Pancreas (tissue), 10 donors: ENCODE measurements around the gene MYLK. TPM values are rescaled to one million over a fixed set of nuclear protein-coding genes. Genes with fewer than 3 reads are reported as not detected.
"Not testable (repeated sequence)": the region's sequence is repeated elsewhere in the genome, so short reads cannot be mapped to it uniquely, and the experiment has no call there.

Experiments used
- ATAC-seq, 4 donors: fragments of 200-7000 bp; cut with Tn5 transposase; one replicate each; pipeline versions ENCODE4 v1.8.0 to v1.9.1; 2020; ENCODE audit warnings: mild to moderate bottlenecking in 4 of 4, moderate library complexity in 4 of 4
- DNase-seq, 6 donors: peaks; one replicate each; pipeline ENCODE4 v3.0.0-alpha.2; 2020
- FAIRE-seq: peaks from 2 replicates; lab custom pipeline; 2012; peaks lifted over from hg19 to GRCh38; lab: Jason Lieb, UNC
- H3K27ac ChIP-seq, 4 donors: fragments of 200-600 bp; sonication (generic); 1 replicate in 3 of 4; 2 replicates in 1 of 4; pipeline versions ENCODE4 v1.5.0 to v1.8.0; 2020
- H3K27me3 ChIP-seq, 4 donors: fragments of 200-600 bp; one replicate each; pipeline ENCODE4 v1.8.0; 2021
- H3K36me3 ChIP-seq, 3 donors: fragments of 200-600 bp; sonication (generic) in 1 of 3; one replicate each; pipeline versions ENCODE4 v1.5.0 to v1.8.0; 2020 to 2021
- H3K4me1 ChIP-seq, 3 donors: fragments of 200-600 bp; one replicate each; pipeline ENCODE4 v1.8.0; 2021
- H3K4me3 ChIP-seq, 4 donors: fragments of 200-600 bp; sonication (generic) in 2 of 4; one replicate each; pipeline versions ENCODE4 v1.5.0 to v1.8.0; 2020 to 2021
- H3K9me3 ChIP-seq, 4 donors: fragments of 200-600 bp; one replicate each; pipeline ENCODE4 v1.8.0; 2021
- CTCF ChIP-seq, 4 donors: fragments of 200-600 bp; sonication (generic) in 3 of 4; IDR thresholded peaks; one replicate each; pipeline versions ENCODE4 v1.5.0 to v1.8.0; 2021; ENCODE audit warnings: antibody characterized with exemption in 4 of 4
- WGBS, 2 donors: extraction: QIAGEN DNeasy Blood & Tissue Kit; methylation state at CpG; one replicate each; pipeline ENCODE4 v1.1.7; 2013; 5-methylcytosine and 5-hydroxymethylcytosine counted together
- intact Hi-C, 3 donors: fragments of 100-400 bp; cut with DNase I; formaldehyde crosslinking; loops; one replicate each; pipeline versions ENCODE4 v1.11.1 to v1.14.2; 2022
- polyA plus RNA-seq, 2 donors: library from polyadenylated mRNA; stranded (reverse); fragments of 200-250 nt; gene quantifications; one replicate each; pipeline ENCODE4 v1.2.3, GENCODE V29; 2013
- total RNA-seq, 6 donors: library from RNA; stranded (reverse); fragmentation: NEBNext Ultra II Directional in 4 of 6; extraction: Animal tissue kit (Norgen Biotek cat#: 25700) in 4 of 6; gene quantifications; one replicate each; pipeline versions ENCODE4 v1.2.1 to v1.2.4, GENCODE V29; 2021 to 2023
- donor health status: healthy with polysubstance abuse.
- donor health status: DM: no; HTN: no; CAD: no; lungs with moderate emphysema.
- donor health status: DM: no; HTN: no; CAD: no.
- donor health status: control.
- donor health status: control.
- donor health status: Bipolar disorder and iron deficiency.
- donor health status: DM: yes; HTN: yes; CAD: no.
- donor health status: DM: no; HTN: no; CAD: no.
- donor health status: DM: no; HTN: no; CAD: no.
- donor health status: DM: yes; HTN: yes; CAD: no.

MYLK gene
- total and polyA plus RNA-seq, 8 donors = 3.1 to 12.0 (median 6.7) TPM

- no peak overlapping the region for H3K4me3 ChIP-seq
- 60 to 66% methylated on average over 4 of the region's 4 CpGs for WGBS, 2 donors
- no peaks in the 10 kb centered on the region for H3K36me3 ChIP-seq
- H3K9me3 ChIP-seq = no peaks in the 10 kb centered on the region
- no peaks in the 10 kb centered on the region for H3K27me3 ChIP-seq
- H3K27ac ChIP-seq = no peak overlapping the region
- ATAC-seq (no peak), DNase-seq (no peak), FAIRE-seq (no peak)
- no peaks in the 10 kb centered on the region for H3K4me1 ChIP-seq
- intact Hi-C loops = no loop called here
- TF ChIP-seq CTCF (IDR thresholded peaks at IDR 0.05) = no peak
Measured at GRCh38 chr3:123723070-123723469, 161.1 kb downstream of the MYLK start.

- TF ChIP-seq CTCF (IDR thresholded peaks at IDR 0.05) = no peak
- intact Hi-C loops = no loop called here
- ATAC-seq (no peak), DNase-seq (no peak), FAIRE-seq (no peak)
- no peaks in the 10 kb centered on the region for H3K36me3 ChIP-seq
- H3K27me3 ChIP-seq = no peaks in the 10 kb centered on the region
- H3K4me3 ChIP-seq = no peak overlapping the region
- no peaks in the 10 kb centered on the region for H3K4me1 ChIP-seq
- H3K9me3 ChIP-seq = no peaks in the 10 kb centered on the region
- no peak overlapping the region for H3K27ac ChIP-seq
- 50 to 61% methylated on average over 5 of the region's 5 CpGs for WGBS, 2 donors
Measured at GRCh38 chr3:123722456-123722855, 161.7 kb downstream of the MYLK start.

GRCh38 chr3:123722021-123722420, 162.1 kb downstream of the MYLK start:
- ATAC-seq (no peak), FAIRE-seq (no peak), DNase-seq (no peak)
- Histone ChIP-seq H3K4me1 (no peaks in the 10 kb centered on the region), H3K36me3 (no peaks in the 10 kb centered on the region), H3K4me3 (no peak overlapping the region), H3K27me3 (no peaks in the 10 kb centered on the region), H3K9me3 (no peaks in the 10 kb centered on the region), H3K27ac (no peak overlapping the region)
- intact Hi-C loops = no loop called here
- no peak for TF ChIP-seq CTCF (IDR thresholded peaks at IDR 0.05)
- 73 to 75% methylated on average over 10 of the region's 10 CpGs for WGBS, 2 donors

GRCh38 chr3:123721095-123721689, 162.9 kb downstream of the MYLK start:
- intact Hi-C loops, DNase-seq, H3K27me3 ChIP-seq, H3K9me3 ChIP-seq, H3K4me3 ChIP-seq, H3K36me3 ChIP-seq, ATAC-seq, H3K27ac ChIP-seq, FAIRE-seq, H3K4me1 ChIP-seq: not testable (repeated sequence)
- WGBS, 2 donors = 62 to 69% methylated on average over 9 of the region's 10 CpGs

- intact Hi-C loops = no loop called here
Measured at GRCh38 chr3:123720638-123721037, 163.5 kb downstream of the MYLK start.

More at GRCh38 chr3:123720638-123721037, 163.5 kb downstream of the MYLK start:
- H3K27me3 ChIP-seq = no peaks in the 10 kb centered on the region
- H3K27ac ChIP-seq = no peak overlapping the region
- 80 to 83% methylated on average over 6 of the region's 6 CpGs for WGBS, 2 donors
- no peak overlapping the region for H3K4me3 ChIP-seq
- ATAC-seq (no peak), DNase-seq (no peak), FAIRE-seq (no peak)
- no peak for TF ChIP-seq CTCF (IDR thresholded peaks at IDR 0.05)
- H3K4me1 ChIP-seq = no peaks in the 10 kb centered on the region
- no peaks in the 10 kb centered on the region for H3K9me3 ChIP-seq
- no peaks in the 10 kb centered on the region for H3K36me3 ChIP-seq
